Measurements from ENCODE around the gene BTBD9.

BTBD9 gene

DNA sequence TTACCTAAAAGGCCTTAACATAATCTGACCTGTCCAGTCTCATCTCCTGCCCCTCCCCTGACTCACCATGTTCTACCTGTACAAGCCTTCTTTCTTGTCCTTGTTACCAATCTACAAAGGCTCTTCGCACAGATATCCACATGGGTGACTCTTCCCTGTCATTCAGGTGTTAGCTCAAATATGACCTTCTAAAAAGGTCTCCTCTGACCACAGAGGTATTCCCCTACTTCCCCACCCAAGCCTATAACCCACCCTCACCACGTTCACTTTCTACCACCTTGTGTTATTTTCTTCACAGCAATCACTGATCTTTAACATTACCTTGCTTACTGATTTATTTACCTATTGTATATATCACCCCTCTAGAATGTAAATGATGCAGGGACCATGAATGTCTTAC, 96.7 kb downstream of the BTBD9 start:
- no peak for DNase-seq (ENCODE audit: extremely low spot score)
- ChIA-PET POLR2A (no interaction called here), CTCF (interaction anchor here (1.0 kb wide), 1 partner anchor 12 kb away, joined by 3 read pairs; no protein-coding TSS in a partner anchor)
- TF ChIP-seq CTCF (IDR thresholded peaks at IDR 0.05; ENCODE audit: control extremely low read depth, extremely low read depth, low read depth, missing control alignments): no peak

DNA sequence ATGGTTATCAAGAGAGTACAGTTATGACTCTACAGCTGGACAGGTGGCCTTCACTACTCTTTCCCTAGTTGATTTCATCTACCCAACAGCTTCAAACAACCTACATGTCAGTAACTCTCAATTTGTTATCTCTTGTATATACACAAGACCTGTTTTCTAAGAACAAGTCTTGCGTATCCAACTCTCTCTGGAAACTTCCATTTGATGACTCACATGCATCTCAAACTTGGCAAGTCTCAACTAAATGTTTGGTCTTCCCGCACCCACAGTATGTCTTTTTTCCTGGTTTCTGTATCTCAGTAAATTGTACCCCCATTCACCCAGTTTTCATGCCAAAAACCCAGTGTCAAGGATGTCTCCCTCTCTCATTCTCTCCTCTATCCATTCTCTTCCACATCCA, 97.7 kb downstream of the BTBD9 start:
- POLR2A ChIA-PET: no interaction called here
- TF ChIP-seq CTCF (IDR thresholded peaks at IDR 0.05; ENCODE audit: control extremely low read depth, extremely low read depth, low read depth, missing control alignments): no peak
- DNase-seq (ENCODE audit: extremely low spot score): no peak
- CTCF ChIA-PET: no interaction called here

DNA sequence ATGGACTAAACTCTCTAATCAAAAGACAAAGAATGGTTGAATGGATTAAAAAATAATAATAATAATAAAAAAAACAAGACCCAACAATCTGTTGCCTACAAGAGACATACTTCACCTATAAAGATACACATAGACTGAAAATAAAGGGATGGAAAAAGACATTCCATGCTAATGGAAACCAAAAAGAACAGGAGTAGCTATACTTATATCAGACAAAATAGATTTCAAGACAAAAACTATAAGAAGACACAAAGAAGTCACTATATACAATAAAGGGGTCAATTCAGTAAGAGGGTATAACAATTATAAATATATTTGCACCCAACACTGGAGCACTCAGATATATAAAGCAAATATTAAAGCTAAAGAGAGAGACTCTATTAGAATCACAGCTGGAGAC, 106.7 kb downstream of the BTBD9 start:
- CTCF ChIA-PET: no interaction called here
- POLR2A ChIA-PET: no interaction called here
- no peak for DNase-seq (ENCODE audit: extremely low spot score)
- no peak for TF ChIP-seq CTCF (IDR thresholded peaks at IDR 0.05; ENCODE audit: control extremely low read depth, extremely low read depth, low read depth, missing control alignments)

- POLR2A ChIA-PET: no interaction called here
- TF ChIP-seq CTCF (IDR thresholded peaks at IDR 0.05; ENCODE audit: control extremely low read depth, extremely low read depth, low read depth, missing control alignments): no peak
- DNase-seq (ENCODE audit: extremely low spot score): no peak
- CTCF ChIA-PET: no interaction called here
Observed at GRCh38 chr6:38531134-38531533, 108.6 kb downstream of the BTBD9 start.

DNA sequence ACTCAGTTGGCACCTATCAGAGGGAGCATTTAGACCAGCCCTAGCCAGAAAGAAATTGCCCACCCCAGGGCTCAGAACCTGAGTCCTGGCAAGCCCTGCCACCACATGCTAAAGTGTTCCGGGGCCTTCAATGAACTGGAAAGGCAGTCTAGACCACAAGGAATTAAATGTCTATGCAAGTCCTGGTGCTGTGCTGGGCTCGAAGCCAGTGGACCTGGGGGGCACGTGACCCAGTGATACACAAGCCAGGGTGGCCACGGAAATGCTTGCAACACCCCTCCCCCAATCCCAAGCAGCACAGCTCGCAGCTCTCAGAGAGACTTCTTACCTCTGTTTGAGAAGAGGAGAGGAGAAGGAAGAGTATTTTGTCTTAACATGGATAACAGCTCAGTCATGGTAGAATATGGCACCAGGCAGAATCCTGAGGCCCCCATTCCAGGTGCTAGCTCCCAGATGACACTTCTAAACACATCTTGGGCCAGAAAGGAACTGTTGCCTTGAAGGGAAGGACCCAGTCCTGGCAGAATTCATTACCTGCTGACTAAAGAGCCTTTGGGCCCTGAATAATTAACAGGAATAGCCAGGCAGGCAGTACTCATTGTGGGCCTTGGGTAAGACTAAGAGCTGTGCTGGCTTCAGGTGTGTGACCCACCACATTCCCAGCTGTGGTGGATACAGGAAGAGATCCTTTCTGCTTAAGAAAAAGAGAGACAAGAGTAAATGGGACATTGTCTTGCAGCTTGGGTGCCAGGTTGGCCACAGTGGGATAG, 111.3 kb downstream of the BTBD9 start:
- POLR2A ChIA-PET: no interaction called here
- TF ChIP-seq CTCF (IDR thresholded peaks at IDR 0.05; ENCODE audit: control extremely low read depth, extremely low read depth, low read depth, missing control alignments): no peak

GRCh38 chr6:38527371-38527770, 112.4 kb downstream of the BTBD9 start:
- CTCF ChIA-PET: no interaction called here
- no peak for DNase-seq (ENCODE audit: extremely low spot score)
- POLR2A ChIA-PET: no interaction called here
- no peak for TF ChIP-seq CTCF (IDR thresholded peaks at IDR 0.05; ENCODE audit: control extremely low read depth, extremely low read depth, low read depth, missing control alignments)

More for the DNA sequence above, 111.3 kb downstream of the BTBD9 start:
- CTCF ChIA-PET: no interaction called here
- DNase-seq (ENCODE audit: extremely low spot score): no peak

Measured in GM10248 (cell line).